Ishikawa (cell line): ENCODE data around the gene ZNF662.

Source experiments
- CEBPB ChIP-seq: IDR thresholded peaks from 2 replicates; pipeline ENCODE4 v1.6.1; 2012
- CREB1 ChIP-seq: IDR thresholded peaks from 2 replicates; pipeline ENCODE4 v1.6.1; 2012; ENCODE audit warnings: low read depth
- EGR1 ChIP-seq: IDR thresholded peaks from 2 replicates; pipeline ENCODE4 v1.6.1; 2012
- FOXM1 ChIP-seq: IDR thresholded peaks from 2 replicates; pipeline ENCODE4 v1.6.1; 2012; ENCODE audit warnings: low read depth, borderline replicate concordance
- MAX ChIP-seq: IDR thresholded peaks from 2 replicates; pipeline ENCODE4 v1.6.1; 2012
- RAD21 ChIP-seq: IDR thresholded peaks from 2 replicates; pipeline ENCODE4 v1.6.1; 2012; ENCODE audit warnings: low read depth
- REST ChIP-seq: IDR thresholded peaks from 2 replicates; pipeline ENCODE4 v1.6.1; 2012; ENCODE audit warnings: low read depth, mild to moderate bottlenecking
- TAF1 ChIP-seq: IDR thresholded peaks from 2 replicates; pipeline ENCODE4 v1.6.1; 2012; ENCODE audit warnings: low read depth, mild to moderate bottlenecking
- TEAD4 ChIP-seq: IDR thresholded peaks from 2 replicates; pipeline ENCODE4 v1.6.1; 2012
- USF1 ChIP-seq: IDR thresholded peaks from 2 replicates; pipeline ENCODE4 v1.6.1; 2012
- YY1 ChIP-seq: IDR thresholded peaks from 2 replicates; pipeline ENCODE4 v1.6.1; 2012; ENCODE audit warnings: low read depth

GRCh38 chr3:42914771-42915515 lies 9.0 kb downstream of the ZNF662 start:
- no peak for TF ChIP-seq CREB1
- TF ChIP-seq MAX: no peak
- TF ChIP-seq YY1: no peak
- TF ChIP-seq RAD21: no peak
- TF ChIP-seq TAF1: no peak
- TF ChIP-seq REST: no peak
- no peak for TF ChIP-seq EGR1
- TF ChIP-seq USF1: no peak
- TF ChIP-seq TEAD4: peak; percentile 37; the same call in 1 of the 2 replicates
- no peak for TF ChIP-seq FOXM1
- 0 out of 2 replicates have a peak, but pooled peaks have one; percentile 30 for TF ChIP-seq CEBPB
